GM23248 (cell line): ENCODE measurements around the gene ERLEC1.
"Not testable (repeated sequence)": the region's sequence is repeated elsewhere in the genome, so short reads cannot be mapped to it uniquely, and the experiment has no call there.

ENCODE experiments used
- EZH2 ChIP-seq: fragments of 200-600 bp; sonication (generic); IDR thresholded peaks from 2 replicates; pipeline ENCODE4 v1.6.1; 2018; ENCODE audit warnings: antibody characterized with exemption, mild to moderate bottlenecking; ENCODE audit not compliant: insufficient read depth, poor library complexity, severe bottlenecking
- EZH2phosphoT487 ChIP-seq: fragments of 200-600 bp; sonication (generic); IDR thresholded peaks from 2 replicates; pipeline ENCODE4 v1.6.1; 2018; ENCODE audit warnings: antibody characterized with exemption, moderate library complexity, mild to moderate bottlenecking, low read depth; ENCODE audit not compliant: insufficient read depth

GRCh38 chr2:53851052-53851757, 64.4 kb downstream of the ERLEC1 start:
- not testable (repeated sequence) for TF ChIP-seq EZH2, EZH2phosphoT487
